Ovary (tissue), 3 donors: ENCODE results near the gene CFAP20DC.

ENCODE experiments used
- POLR2A ChIP-seq: fragments of 450-650 bp; IDR thresholded peaks from one replicate; pipeline ENCODE4 v1.6.1; 2017; ENCODE audit warnings: antibody characterized with exemption, mild to moderate bottlenecking, moderate library complexity
- TF ChIP-seq, protein P1 (sequence below), 3 donors: fragments of 450-650 bp in 2 of 3; fragments of 200-600 bp in 1 of 3; IDR thresholded peaks; one replicate each; pipeline versions ENCODE4 v1.5.1 to v1.8.0; 2016 to 2022; ENCODE audit warnings: antibody characterized with exemption in 3 of 3, mild to moderate bottlenecking in 1 of 3
- donor health status: DM: no; HTN: no; CAD: no.

DNA sequence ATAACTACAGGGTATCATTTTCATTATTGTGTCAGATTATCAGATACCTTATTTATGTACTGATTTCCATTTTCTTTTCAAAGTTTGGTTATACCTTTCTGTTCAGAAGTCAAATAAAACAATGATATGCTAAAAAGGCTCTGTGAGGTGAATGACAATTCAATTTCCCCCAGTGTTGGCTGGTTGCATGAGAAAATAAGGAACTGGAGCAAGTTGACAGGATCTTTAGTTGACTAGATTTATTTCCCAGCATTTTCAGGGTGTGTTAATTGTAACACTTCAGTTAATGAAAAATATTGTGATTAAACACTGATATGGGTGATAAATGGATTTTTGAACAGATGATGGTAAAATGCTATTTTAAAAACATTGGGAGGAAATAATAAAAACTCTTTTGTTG is 260.4 kb downstream of the CFAP20DC start:
- TF ChIP-seq POLR2A = no peak
- TF ChIP-seq, protein P1, sequence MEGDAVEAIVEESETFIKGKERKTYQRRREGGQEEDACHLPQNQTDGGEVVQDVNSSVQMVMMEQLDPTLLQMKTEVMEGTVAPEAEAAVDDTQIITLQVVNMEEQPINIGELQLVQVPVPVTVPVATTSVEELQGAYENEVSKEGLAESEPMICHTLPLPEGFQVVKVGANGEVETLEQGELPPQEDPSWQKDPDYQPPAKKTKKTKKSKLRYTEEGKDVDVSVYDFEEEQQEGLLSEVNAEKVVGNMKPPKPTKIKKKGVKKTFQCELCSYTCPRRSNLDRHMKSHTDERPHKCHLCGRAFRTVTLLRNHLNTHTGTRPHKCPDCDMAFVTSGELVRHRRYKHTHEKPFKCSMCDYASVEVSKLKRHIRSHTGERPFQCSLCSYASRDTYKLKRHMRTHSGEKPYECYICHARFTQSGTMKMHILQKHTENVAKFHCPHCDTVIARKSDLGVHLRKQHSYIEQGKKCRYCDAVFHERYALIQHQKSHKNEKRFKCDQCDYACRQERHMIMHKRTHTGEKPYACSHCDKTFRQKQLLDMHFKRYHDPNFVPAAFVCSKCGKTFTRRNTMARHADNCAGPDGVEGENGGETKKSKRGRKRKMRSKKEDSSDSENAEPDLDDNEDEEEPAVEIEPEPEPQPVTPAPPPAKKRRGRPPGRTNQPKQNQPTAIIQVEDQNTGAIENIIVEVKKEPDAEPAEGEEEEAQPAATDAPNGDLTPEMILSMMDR (IDR thresholded peaks at IDR 0.05) = no peak
